H9 (cell line): Measurements from ENCODE around the gene SIX3. TPM values are rescaled to one million over a fixed set of nuclear protein-coding genes. Genes with fewer than 3 reads are reported as not detected.

Experiments used
- DNase-seq: peaks from one replicate; pipeline ENCODE4 v3.0.0-alpha.2; 2017
- H2AFZ ChIP-seq: one replicate; pipeline ENCODE4 v1.6.1; 2013; ENCODE audit warnings: mild to moderate bottlenecking, low read length, control low read depth, moderate library complexity
- H2AK5ac ChIP-seq: 2 replicates; pipeline ENCODE4 v1.6.1; 2013; ENCODE audit warnings: low read length, control low read depth, mixed read lengths; ENCODE audit not compliant: insufficient read length
- H2BK120ac ChIP-seq: one replicate; pipeline ENCODE4 v1.6.1; 2013; ENCODE audit warnings: low read depth, mild to moderate bottlenecking, low read length, control low read depth, inconsistent platforms; ENCODE audit not compliant: poor library complexity, severe bottlenecking
- H2BK12ac ChIP-seq: 2 replicates; pipeline ENCODE4 v1.6.1; 2013; ENCODE audit warnings: low read length, control low read depth, mixed read lengths, low read depth; ENCODE audit not compliant: insufficient read length
- H2BK15ac ChIP-seq: 2 replicates; pipeline ENCODE4 v1.6.1; 2013; ENCODE audit warnings: low read depth, low read length, control low read depth
- H2BK20ac ChIP-seq: one replicate; pipeline ENCODE4 v1.6.1; 2013; ENCODE audit warnings: low read depth, mild to moderate bottlenecking, low read length, control low read depth, inconsistent platforms; ENCODE audit not compliant: poor library complexity, severe bottlenecking
- H2BK5ac ChIP-seq: 2 replicates; pipeline ENCODE4 v1.6.1; 2013; ENCODE audit warnings: low read length, control low read depth, mixed read lengths; ENCODE audit not compliant: insufficient read length
- H3K14ac ChIP-seq: 2 replicates; pipeline ENCODE4 v1.6.1; 2013; ENCODE audit warnings: low read length, control low read depth; ENCODE audit not compliant: insufficient read depth
- H3K18ac ChIP-seq: 2 replicates; pipeline ENCODE4 v1.6.1; 2013; ENCODE audit warnings: low read depth, mild to moderate bottlenecking, mixed read lengths, low read length, control low read depth; ENCODE audit not compliant: insufficient read length
- H3K23ac ChIP-seq: 2 replicates; pipeline ENCODE4 v1.6.1; 2013; ENCODE audit warnings: low read length, control low read depth, mixed read lengths, low read depth; ENCODE audit not compliant: insufficient read length
- H3K23me2 ChIP-seq: 2 replicates; pipeline ENCODE4 v1.6.1; 2013; ENCODE audit warnings: low read depth, mild to moderate bottlenecking, mixed read lengths, low read length, control low read depth; ENCODE audit not compliant: insufficient read length, poor library complexity, severe bottlenecking
- H3K27ac ChIP-seq: 2 replicates; pipeline ENCODE4 v1.5.1; 2013; ENCODE audit warnings: low read length, control low read depth, mixed read lengths, low read depth; ENCODE audit not compliant: insufficient read length
- H3K27me3 ChIP-seq: 2 replicates; pipeline ENCODE4 v1.6.1; 2013; ENCODE audit warnings: low read length, control low read depth, inconsistent platforms; ENCODE audit not compliant: insufficient read depth
- H3K4ac ChIP-seq: 2 replicates; pipeline ENCODE4 v1.6.1; 2013; ENCODE audit warnings: low read depth, mild to moderate bottlenecking, control low read depth, inconsistent platforms, low read length, moderate library complexity
- H3K4me1 ChIP-seq: 2 replicates; pipeline ENCODE4 v1.6.1; 2013; ENCODE audit warnings: low read length, control low read depth, inconsistent platforms; ENCODE audit not compliant: insufficient read depth
- H3K4me2 ChIP-seq: 2 replicates; pipeline ENCODE4 v1.6.1; 2013; ENCODE audit warnings: low read length, control low read depth, mixed read lengths; ENCODE audit not compliant: insufficient read length, insufficient read depth
- H3K56ac ChIP-seq: 2 replicates; pipeline ENCODE4 v1.6.1; 2013; ENCODE audit warnings: low read depth, mild to moderate bottlenecking, mixed read lengths, low read length, control low read depth; ENCODE audit not compliant: insufficient read length
- H3K79me1 ChIP-seq: 2 replicates; pipeline ENCODE4 v1.6.1; 2013; ENCODE audit warnings: low read depth, mild to moderate bottlenecking, moderate library complexity, low read length, control low read depth, inconsistent platforms; ENCODE audit not compliant: insufficient read depth, poor library complexity, severe bottlenecking
- H3K79me2 ChIP-seq: 2 replicates; pipeline ENCODE4 v1.6.1; 2013; ENCODE audit warnings: low read length, control low read depth, inconsistent platforms; ENCODE audit not compliant: insufficient read depth
- H3K9ac ChIP-seq: 2 replicates; pipeline ENCODE4 v1.6.1; 2013; ENCODE audit warnings: low read length, control low read depth, mixed read lengths; ENCODE audit not compliant: insufficient read length; ENCODE audit errors: extremely low read depth
- H3K9me3 ChIP-seq: one replicate; pipeline ENCODE4 v1.6.1; 2013; ENCODE audit warnings: low read depth, low read length, inconsistent platforms; ENCODE audit not compliant: control insufficient read depth
- H3T11ph ChIP-seq: one replicate; pipeline ENCODE4 v1.6.1; 2013; ENCODE audit warnings: mild to moderate bottlenecking, low read length, control low read depth, inconsistent platforms
- H4K20me1 ChIP-seq: one replicate; pipeline ENCODE4 v1.6.1; 2013; ENCODE audit not compliant: control insufficient read depth, insufficient read length, insufficient read depth
- H4K5ac ChIP-seq: 2 replicates; pipeline ENCODE4 v1.6.1; 2013; ENCODE audit warnings: low read depth, mild to moderate bottlenecking, mixed read lengths, low read length, control low read depth; ENCODE audit not compliant: insufficient read length
- H4K8ac ChIP-seq: replicated peaks from 2 replicates; pipeline ENCODE4 v1.6.1; 2013; ENCODE audit warnings: low read length, control low read depth, mixed read lengths, low read depth; ENCODE audit not compliant: insufficient read length
- H4K91ac ChIP-seq: 2 replicates; pipeline ENCODE4 v1.6.1; 2013; ENCODE audit warnings: low read depth, mild to moderate bottlenecking, moderate library complexity, mixed read lengths, low read length, control low read depth; ENCODE audit not compliant: insufficient read length
- H3K27ac Mint-ChIP-seq, 3 experiments: 2 replicates in 2 of 3; 3 replicates in 1 of 3; pipeline ENCODE4 v1.8.0; 2020 to 2021; ENCODE audit warnings: mixed read lengths in 3 of 3, mild to moderate bottlenecking in 1 of 3, moderate library complexity in 1 of 3
- H3K27me3 Mint-ChIP-seq: 2 replicates; pipeline ENCODE4 v1.8.0; 2021; ENCODE audit warnings: low read depth, mild to moderate bottlenecking, moderate library complexity, mixed read lengths
- H3K36me3 Mint-ChIP-seq, 3 experiments: 2 replicates in 2 of 3; 3 replicates in 1 of 3; pipeline ENCODE4 v1.8.0; 2020 to 2021; ENCODE audit warnings: low read depth in 3 of 3, mixed read lengths in 3 of 3; ENCODE audit not compliant: insufficient read depth in 1 of 3
- H3K4me1 Mint-ChIP-seq, 2 experiments: 2 replicates each; pipeline ENCODE4 v1.8.0; 2020; ENCODE audit warnings: mixed read lengths in 2 of 2
- H3K4me3 Mint-ChIP-seq, 2 experiments: 2 replicates in 1 of 2; 3 replicates in 1 of 2; pipeline ENCODE4 v1.8.0; 2020 to 2021; ENCODE audit warnings: mild to moderate bottlenecking in 2 of 2, mixed read lengths in 2 of 2, moderate library complexity in 1 of 2
- H3K9me3 Mint-ChIP-seq, 2 experiments: 2 replicates in 1 of 2; 3 replicates in 1 of 2; pipeline ENCODE4 v1.8.0; 2020; ENCODE audit warnings: mild to moderate bottlenecking in 2 of 2, mixed read lengths in 2 of 2, moderate library complexity in 1 of 2
- WGBS: extraction: QIAGEN DNeasy Blood & Tissue Kit; methylation state at CpG from one replicate; pipeline ENCODE4 v1.1.7; 2013; ENCODE audit warnings: missing lambda C conversion rate, low lambda C conversion rate, mixed read lengths; ENCODE audit not compliant: insufficient read length; ENCODE audit errors: extremely low coverage; 5-methylcytosine and 5-hydroxymethylcytosine counted together
- total RNA-seq: library from RNA; stranded (reverse); gene quantifications from 2 replicates; pipeline ENCODE4 v1.2.1, GENCODE V29; 2021
- TF ChIP-seq, protein P1 (sequence below): fragments of 200-600 bp; sonication (generic); conservative IDR thresholded peaks from 3 replicates; pipeline ENCODE4 v1.8.0; 2021; ENCODE audit warnings: antibody characterized with exemption, mild to moderate bottlenecking

SIX3 gene
- total RNA-seq, 1 experiment from 2014 or later, result 0.55 TPM

- H4K20me1 ChIP-seq, result no peaks in the 10 kb centered on the region
- H3K79me2 ChIP-seq, result no peaks in the 10 kb centered on the region
- H2BK120ac ChIP-seq, result no peak overlapping the region
- no peak overlapping the region for H3K9ac ChIP-seq
- H2BK5ac ChIP-seq, result no peak overlapping the region
- no peak overlapping the region for H2BK15ac ChIP-seq
- H3K4me1 ChIP-seq, result peaks cover 3% of the 10 kb centered on the region; the same call in 1 of the 2 replicates
- no peaks in the 10 kb centered on the region for H3K9me3 ChIP-seq
- no peak for DNase-seq
- TF ChIP-seq, protein P1, sequence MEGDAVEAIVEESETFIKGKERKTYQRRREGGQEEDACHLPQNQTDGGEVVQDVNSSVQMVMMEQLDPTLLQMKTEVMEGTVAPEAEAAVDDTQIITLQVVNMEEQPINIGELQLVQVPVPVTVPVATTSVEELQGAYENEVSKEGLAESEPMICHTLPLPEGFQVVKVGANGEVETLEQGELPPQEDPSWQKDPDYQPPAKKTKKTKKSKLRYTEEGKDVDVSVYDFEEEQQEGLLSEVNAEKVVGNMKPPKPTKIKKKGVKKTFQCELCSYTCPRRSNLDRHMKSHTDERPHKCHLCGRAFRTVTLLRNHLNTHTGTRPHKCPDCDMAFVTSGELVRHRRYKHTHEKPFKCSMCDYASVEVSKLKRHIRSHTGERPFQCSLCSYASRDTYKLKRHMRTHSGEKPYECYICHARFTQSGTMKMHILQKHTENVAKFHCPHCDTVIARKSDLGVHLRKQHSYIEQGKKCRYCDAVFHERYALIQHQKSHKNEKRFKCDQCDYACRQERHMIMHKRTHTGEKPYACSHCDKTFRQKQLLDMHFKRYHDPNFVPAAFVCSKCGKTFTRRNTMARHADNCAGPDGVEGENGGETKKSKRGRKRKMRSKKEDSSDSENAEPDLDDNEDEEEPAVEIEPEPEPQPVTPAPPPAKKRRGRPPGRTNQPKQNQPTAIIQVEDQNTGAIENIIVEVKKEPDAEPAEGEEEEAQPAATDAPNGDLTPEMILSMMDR, result no peak
- no peak overlapping the region for H3K4me2 ChIP-seq
- no peak overlapping the region for H3K56ac ChIP-seq
- no peak overlapping the region for H2AK5ac ChIP-seq
- no peak overlapping the region for H3K23ac ChIP-seq
- Mint-ChIP-seq H3K27me3 (peaks cover 79% of the 10 kb centered on the region), H3K4me1 (peaks cover 21 to 38% of the 10 kb centered on the region in 2 experiments), H3K36me3 (no peaks in the 10 kb centered on the region), H3K9me3 (no peaks in the 10 kb centered on the region; a peak in 2 of 5 replicates), H3K4me3 (no peak overlapping the region), H3K27ac (no peak overlapping the region)
- no peak overlapping the region for H2BK12ac ChIP-seq
- no peak overlapping the region for H3K27ac ChIP-seq
- no peaks in the 10 kb centered on the region for H3K23me2 ChIP-seq
- H3K14ac ChIP-seq, result no peak overlapping the region
- no peak overlapping the region for H2AFZ ChIP-seq
- H3K18ac ChIP-seq, result no peak overlapping the region
- H4K5ac ChIP-seq, result no peak overlapping the region
- H3T11ph ChIP-seq, result no peak overlapping the region
- WGBS, result no CpG with 5 or more reads among the region's 5 CpGs
- no peak overlapping the region for H2BK20ac ChIP-seq
- no peak overlapping the region for H4K91ac ChIP-seq
- no peak overlapping the region for H4K8ac ChIP-seq
- H3K79me1 ChIP-seq, result no peaks in the 10 kb centered on the region
- no peak overlapping the region for H3K4ac ChIP-seq
- H3K27me3 ChIP-seq, result peaks cover 7% of the 10 kb centered on the region; the same call in 1 of the 2 replicates
Measured at GRCh38 chr2:44960871-44961270, 19.4 kb downstream of the SIX3 start.
